ENCODE results near the gene FAM170A.

GRCh38 chr5:119631660-119632059, 2.3 kb downstream of the FAM170A start:
- TF ChIP-seq CTCF (IDR thresholded peaks at IDR 0.05) (no peak), POLR2A (IDR thresholded peaks at IDR 0.05) (no peak)

Data from adrenal gland (tissue), 5 donors.